Measurements from ENCODE around the gene SHANK1.
"Not testable (repeated sequence)": the region's sequence is repeated elsewhere in the genome, so short reads cannot be mapped to it uniquely, and the experiment has no call there.

Gene SHANK1

DNA sequence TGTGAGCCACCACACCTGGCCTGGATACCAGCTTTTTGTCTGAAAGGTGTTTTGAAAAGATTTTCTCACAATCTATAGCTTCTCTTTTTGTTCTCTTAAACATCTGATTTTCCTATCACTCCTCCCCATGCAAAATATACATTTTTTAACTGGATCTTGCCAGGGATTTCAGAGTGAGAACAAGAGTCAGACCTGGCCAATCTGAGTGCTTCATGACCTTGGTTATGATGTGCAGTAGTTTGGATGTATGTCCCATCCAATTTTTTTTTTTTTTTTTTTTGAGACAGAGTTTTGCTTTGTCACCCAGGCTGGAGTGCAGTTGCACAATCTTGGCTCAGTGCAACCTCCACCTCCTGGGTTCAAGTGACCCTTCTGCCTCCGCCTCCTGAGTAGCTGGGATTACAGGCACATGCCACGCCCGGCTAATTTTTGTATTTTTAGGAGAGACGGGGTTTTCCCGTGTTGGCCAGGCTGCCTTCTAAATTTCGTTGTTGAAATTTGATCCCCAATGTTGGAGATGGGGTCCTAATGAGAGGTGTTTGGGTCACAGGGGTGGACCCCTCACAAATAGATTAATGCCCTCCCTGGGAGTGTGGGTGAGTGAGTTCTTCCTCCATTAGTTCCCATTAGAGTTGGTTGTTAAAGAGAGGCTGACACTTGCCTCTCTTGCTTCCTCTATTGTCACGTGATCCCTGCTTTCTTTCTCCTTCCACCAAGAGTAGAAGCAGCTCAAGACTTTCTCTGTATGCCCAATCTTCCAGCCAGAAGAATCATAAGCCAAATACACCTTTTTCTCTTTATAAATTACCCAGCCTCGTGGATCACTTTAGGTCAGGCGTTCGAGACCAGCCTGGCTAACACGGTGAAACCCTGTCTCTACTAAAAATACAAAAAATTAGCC, 106.8 kb downstream of the SHANK1 start:
- H3K4me3 ChIP-seq (replicated peaks; ENCODE audit: low read depth, low read length); DNase-seq (ENCODE audit: low read depth): not testable (repeated sequence)
